GM12878 (cell line): ENCODE measurements around the gene MALSU1. TPM values are rescaled to one million over a fixed set of nuclear protein-coding genes. Genes with fewer than 3 reads are reported as not detected.
"Not testable (repeated sequence)": the region's sequence is repeated elsewhere in the genome, so short reads cannot be mapped to it uniquely, and the experiment has no call there.

Experiments used
- ATAC-seq: fragments of 200-7000 bp; cut with Tn5 transposase; 3 replicates; pipeline ENCODE4 v1.9.1; 2020; ENCODE audit warnings: mild to moderate bottlenecking, moderate library complexity
- BruUV-seq: library from RNA; stranded (reverse); fragments of 400-500 nt; replicated peaks from 2 replicates; lab custom pipeline; 2021; lab: Mats Ljungman, UMichigan
- CTCF ChIA-PET: fragments of 300-600 bp; sonication (Branson Sonifier 250); formaldehyde crosslinking; extraction: SDS; loops from one replicate; lab custom pipeline; 2021; ENCODE audit warnings: inconsistent platforms; lab: Yijun Ruan, JAX
- POLR2A ChIA-PET: fragments of 350-600 bp; formaldehyde crosslinking; extraction: SDS; loops from one replicate; lab custom pipeline; 2021; ENCODE audit warnings: inconsistent platforms; lab: Charles Lee
- RAD21 ChIA-PET: fragments of 300-600 bp; sonication (Branson Sonifier 250); formaldehyde crosslinking; loops from one replicate; lab custom pipeline; 2023; ENCODE audit warnings: antibody characterized with exemption; ENCODE audit not compliant: unreplicated experiment; lab: Charles Lee
- SMC1A ChIA-PET: fragments of 300-600 bp; sonication (Branson Sonifier 250); formaldehyde crosslinking; loops from one replicate; lab custom pipeline; 2023; ENCODE audit not compliant: unreplicated experiment, uncharacterized antibody; lab: Charles Lee
- DNase-seq: peaks from one replicate; pipeline ENCODE4 v3.0.0-alpha.2; 2011; ENCODE audit warnings: low read depth, low spot score
- FAIRE-seq: peaks from 3 replicates; lab custom pipeline; 2011; peaks lifted over from hg19 to GRCh38; lab: Jason Lieb, UNC
- H2AFZ ChIP-seq: 2 replicates; pipeline ENCODE4 v1.6.0; 2011; ENCODE audit warnings: low read depth, low read length, control low read depth; ENCODE audit not compliant: control insufficient read depth
- H3K27ac ChIP-seq: 2 replicates; pipeline ENCODE4 v1.5.1; 2011; ENCODE audit warnings: control low read depth; ENCODE audit not compliant: control insufficient read depth, insufficient read depth
- H3K27me3 ChIP-seq, 2 experiments: replicated peaks in 1 of 2; 2 replicates each; pipeline versions ENCODE4 v1.6.0 to v1.6.1; 2011; ENCODE audit warnings: low read length in 1 of 2; ENCODE audit not compliant: control insufficient read depth in 2 of 2, insufficient read depth in 2 of 2
- H3K36me3 ChIP-seq, 2 experiments: 2 replicates each; pipeline ENCODE4 v1.5.1; 2011; ENCODE audit warnings: low read length in 1 of 2; ENCODE audit not compliant: control insufficient read depth in 2 of 2, insufficient read depth in 2 of 2
- H3K4me1 ChIP-seq: 2 replicates; pipeline ENCODE4 v1.6.1; 2011; ENCODE audit warnings: mild to moderate bottlenecking, low read length, moderate library complexity, mixed read lengths; ENCODE audit not compliant: control insufficient read depth, insufficient read depth
- H3K4me2 ChIP-seq: 2 replicates; pipeline ENCODE4 v1.6.0; 2011; ENCODE audit warnings: control low read depth; ENCODE audit not compliant: control insufficient read depth, insufficient read depth
- H3K4me3 ChIP-seq: fragments of 200-600 bp; sonication (generic); 2 replicates; pipeline ENCODE4 v1.5.1; 2016
- H3K79me2 ChIP-seq: 2 replicates; pipeline ENCODE4 v1.6.0; 2011; ENCODE audit warnings: low read length; ENCODE audit not compliant: control insufficient read depth, insufficient read depth
- H3K9ac ChIP-seq: 2 replicates; pipeline ENCODE4 v1.8.0; 2011; ENCODE audit warnings: low read length, control low read depth, mixed read lengths; ENCODE audit not compliant: control insufficient read depth, insufficient read depth
- H3K9me3 ChIP-seq: replicated peaks from 3 replicates; pipeline ENCODE4 v1.5.1; 2011; ENCODE audit warnings: mild to moderate bottlenecking, low read length; ENCODE audit not compliant: control insufficient read depth, insufficient read depth
- H4K20me1 ChIP-seq: 2 replicates; pipeline ENCODE4 v1.6.0; 2011; ENCODE audit not compliant: control insufficient read depth, insufficient read depth
- CHD2 ChIP-seq: IDR thresholded peaks from 2 replicates; pipeline ENCODE4 v1.6.1; 2011; ENCODE audit warnings: low read depth, low read length, improper control_type of control experiment, borderline replicate concordance
- RCOR1 ChIP-seq: conservative IDR thresholded peaks from 2 replicates; pipeline ENCODE4 v1.6.1; 2012; ENCODE audit warnings: low read depth, low read length, improper control_type of control experiment
- WGBS: methylation state at CpG from one replicate; pipeline ENCODE4 v1.1.6; 2016; ENCODE audit warnings: low lambda C conversion rate; ENCODE audit not compliant: insufficient replicate concordance, insufficient coverage; ENCODE audit errors: missing lambda C conversion rate; 5-methylcytosine and 5-hydroxymethylcytosine counted together
- in situ Hi-C: fragments of 300-500 bp; cut with MboI; formaldehyde crosslinking; loops from 9 replicates; pipeline ENCODE4 v1.14.3; 2018; ENCODE audit warnings: mixed read lengths
- intact Hi-C: fragments of 100-400 bp; cut with micrococcal nuclease; formaldehyde crosslinking; loops from one replicate; pipeline ENCODE4 v1.14.2; 2022; ENCODE audit not compliant: unreplicated experiment
- polyA plus RNA-seq, 11 experiments: library from polyadenylated mRNA; depleted of rRNA in 4 of 11; unstranded in 6 of 11; stranded (reverse) in 5 of 11; fragments of >200 nt; fragmentation: Nextera tagmentation in 4 of 11; fragmentation: Illumina TruSeq in 1 of 11; extraction: Ambion mirVana in 4 of 11; extraction: Trizol in 1 of 11; gene quantifications; 1 replicate in 1 of 11; 2 replicates in 10 of 11; pipeline versions ENCODE4 v1.2.1 to v1.2.3, GENCODE V29; 2011 to 2016; ENCODE audit warnings: inconsistent platforms in 2 of 11, missing spikeins in 2 of 11, low read depth in 1 of 11
- total RNA-seq, 4 experiments: library from RNA; depleted of rRNA in 3 of 4; stranded (reverse); fragments of >200 nt in 3 of 4; fragmentation: Illumina TruSeq in 1 of 4; extraction: Trizol in 1 of 4; gene quantifications; 2 replicates each; pipeline versions ENCODE4 v1.2.1 to v1.2.3, GENCODE V29; 2013 to 2021
- TF ChIP-seq, protein P1 (sequence below): IDR thresholded peaks from 2 replicates; pipeline ENCODE4 v1.6.1; 2012; ENCODE audit warnings: low read length, inconsistent platforms
- TF ChIP-seq, protein P2 (sequence below): fragments of 450-650 bp; IDR thresholded peaks from 2 replicates; pipeline ENCODE4 v1.6.1; 2017; ENCODE audit warnings: low read depth, mild to moderate bottlenecking, moderate library complexity

The MALSU1 gene
- total and polyA plus RNA-seq, 10 of the 15 experiments (the other 5 are each of a cell fraction or from before 2014, with no cell fraction given): 8.5 to 159 (median 73.7) TPM

DNA sequence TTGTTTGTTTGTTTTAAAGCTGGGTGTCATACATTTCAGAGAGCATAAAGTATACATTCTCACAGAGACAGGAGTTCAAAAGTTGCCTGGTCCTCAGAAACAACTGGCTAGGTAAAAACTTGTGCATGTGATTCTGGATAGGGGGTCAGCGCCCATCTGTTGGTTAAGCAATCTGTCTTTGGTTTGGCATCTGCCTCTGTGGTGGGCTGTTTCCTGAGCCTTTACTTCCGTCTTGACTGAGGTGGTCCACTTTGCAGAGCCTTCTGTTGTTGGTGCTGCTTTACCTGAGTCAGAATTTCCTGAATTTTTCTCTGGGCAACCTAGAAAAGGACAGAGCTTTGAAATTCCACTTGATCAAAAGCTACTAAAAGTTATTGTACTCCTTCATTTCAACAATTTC, 13.0 kb downstream of the MALSU1 start:
- H3K4me2 ChIP-seq, H3K27me3 ChIP-seq, POLR2A ChIA-PET, BruUV-seq, H3K4me1 ChIP-seq, H4K20me1 ChIP-seq, FAIRE-seq, H3K9ac ChIP-seq, H3K79me2 ChIP-seq, ATAC-seq, intact Hi-C loops, in situ Hi-C loops, DNase-seq, H3K4me3 ChIP-seq, H3K9me3 ChIP-seq, H3K27ac ChIP-seq, H2AFZ ChIP-seq: not testable (repeated sequence)
- ChIA-PET SMC1A (interaction anchor here (1.1 to 1.6 kb wide), 5 partner anchors 8 to 46 kb away, joined by 3 to 4 read pairs (median 3); no protein-coding TSS in a partner anchor), RAD21 (interaction anchor here (1.6 to 2.0 kb wide), 2 partner anchors 50 to 127 kb away, joined by 3 to 5 read pairs; no protein-coding TSS in a partner anchor), CTCF (interaction anchor here (0.7 kb wide), 1 partner anchor 39 kb away, joined by 3 read pairs; no protein-coding TSS in a partner anchor)
- H3K36me3 ChIP-seq: peaks cover 10 to 29% of the 10 kb centered on the region in 2 experiments
- WGBS: 79% methylated on average over 2 of the region's 2 CpGs

DNA sequence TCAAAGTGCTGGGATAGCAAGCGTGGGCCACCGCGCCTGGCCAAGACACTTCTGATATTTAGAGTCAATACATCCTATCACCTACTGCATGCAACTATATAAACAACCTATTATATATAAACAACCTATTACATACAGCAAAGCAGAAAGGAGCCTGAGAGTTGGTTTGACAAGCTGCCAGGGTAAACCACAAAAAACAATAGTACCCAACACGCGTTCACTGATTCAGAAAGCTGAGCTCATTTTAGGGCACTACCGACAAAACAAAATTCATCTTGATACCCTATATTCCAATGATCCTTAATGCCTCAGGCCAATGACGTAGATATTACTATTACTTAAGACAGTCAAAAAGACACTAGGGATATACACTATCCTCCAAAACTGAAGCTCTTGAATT, 16.2 kb downstream of the MALSU1 start:
- TF ChIP-seq, protein P1, sequence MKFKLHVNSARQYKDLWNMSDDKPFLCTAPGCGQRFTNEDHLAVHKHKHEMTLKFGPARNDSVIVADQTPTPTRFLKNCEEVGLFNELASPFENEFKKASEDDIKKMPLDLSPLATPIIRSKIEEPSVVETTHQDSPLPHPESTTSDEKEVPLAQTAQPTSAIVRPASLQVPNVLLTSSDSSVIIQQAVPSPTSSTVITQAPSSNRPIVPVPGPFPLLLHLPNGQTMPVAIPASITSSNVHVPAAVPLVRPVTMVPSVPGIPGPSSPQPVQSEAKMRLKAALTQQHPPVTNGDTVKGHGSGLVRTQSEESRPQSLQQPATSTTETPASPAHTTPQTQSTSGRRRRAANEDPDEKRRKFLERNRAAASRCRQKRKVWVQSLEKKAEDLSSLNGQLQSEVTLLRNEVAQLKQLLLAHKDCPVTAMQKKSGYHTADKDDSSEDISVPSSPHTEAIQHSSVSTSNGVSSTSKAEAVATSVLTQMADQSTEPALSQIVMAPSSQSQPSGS: no peak
- TF ChIP-seq RCOR1 (no peak), CHD2 (no peak)
- TF ChIP-seq, protein P2, sequence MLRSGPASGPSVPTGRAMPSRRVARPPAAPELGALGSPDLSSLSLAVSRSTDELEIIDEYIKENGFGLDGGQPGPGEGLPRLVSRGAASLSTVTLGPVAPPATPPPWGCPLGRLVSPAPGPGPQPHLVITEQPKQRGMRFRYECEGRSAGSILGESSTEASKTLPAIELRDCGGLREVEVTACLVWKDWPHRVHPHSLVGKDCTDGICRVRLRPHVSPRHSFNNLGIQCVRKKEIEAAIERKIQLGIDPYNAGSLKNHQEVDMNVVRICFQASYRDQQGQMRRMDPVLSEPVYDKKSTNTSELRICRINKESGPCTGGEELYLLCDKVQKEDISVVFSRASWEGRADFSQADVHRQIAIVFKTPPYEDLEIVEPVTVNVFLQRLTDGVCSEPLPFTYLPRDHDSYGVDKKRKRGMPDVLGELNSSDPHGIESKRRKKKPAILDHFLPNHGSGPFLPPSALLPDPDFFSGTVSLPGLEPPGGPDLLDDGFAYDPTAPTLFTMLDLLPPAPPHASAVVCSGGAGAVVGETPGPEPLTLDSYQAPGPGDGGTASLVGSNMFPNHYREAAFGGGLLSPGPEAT: no peak
- TF ChIP-seq, all 136 proteins: peak for 0
- Histone ChIP-seq H4K20me1 (no peaks in the 10 kb centered on the region), H3K9me3 (no peaks in the 10 kb centered on the region), H3K9ac (no peak overlapping the region), H3K79me2 (no peaks in the 10 kb centered on the region), H3K27me3 (no peaks in the 10 kb centered on the region), H3K4me2 (no peak overlapping the region), H3K36me3 (peaks cover 9 to 33% of the 10 kb centered on the region in 2 experiments), H3K4me1 (no peaks in the 10 kb centered on the region), H3K4me3 (no peak overlapping the region), H2AFZ (no peak overlapping the region), H3K27ac (no peak overlapping the region)
- ChIA-PET RAD21 (no interaction called here), POLR2A (interaction anchor here (0.6 kb wide), 1 partner anchor 74 kb away, joined by 4 read pairs; no protein-coding TSS in a partner anchor), CTCF (interaction anchor here (1.4 to 1.5 kb wide), 3 partner anchors 37 to 52 kb away, joined by 3 read pairs; no protein-coding TSS in a partner anchor), SMC1A (interaction anchor here (0.7 to 1.9 kb wide), 4 partner anchors 11 to 42 kb away, joined by 3 to 4 read pairs (median 4); no protein-coding TSS in a partner anchor)
- FAIRE-seq (no peak), DNase-seq (no peak), ATAC-seq (no peak)
- intact Hi-C loops: no loop called here
- no TSS peak for BruUV-seq
- in situ Hi-C loops: no loop called here
- WGBS: 93% methylated on average over 7 of the region's 7 CpGs
